Activated naive CD4-positive, alpha-beta T cell (primary cell): Measurements from ENCODE around the gene C15orf62.

Experiments
- DNase-seq, 4 experiments: peaks; one replicate each; lab custom pipeline; 2025; lab: John Stamatoyannopoulos, UW

C15orf62 gene

DNA sequence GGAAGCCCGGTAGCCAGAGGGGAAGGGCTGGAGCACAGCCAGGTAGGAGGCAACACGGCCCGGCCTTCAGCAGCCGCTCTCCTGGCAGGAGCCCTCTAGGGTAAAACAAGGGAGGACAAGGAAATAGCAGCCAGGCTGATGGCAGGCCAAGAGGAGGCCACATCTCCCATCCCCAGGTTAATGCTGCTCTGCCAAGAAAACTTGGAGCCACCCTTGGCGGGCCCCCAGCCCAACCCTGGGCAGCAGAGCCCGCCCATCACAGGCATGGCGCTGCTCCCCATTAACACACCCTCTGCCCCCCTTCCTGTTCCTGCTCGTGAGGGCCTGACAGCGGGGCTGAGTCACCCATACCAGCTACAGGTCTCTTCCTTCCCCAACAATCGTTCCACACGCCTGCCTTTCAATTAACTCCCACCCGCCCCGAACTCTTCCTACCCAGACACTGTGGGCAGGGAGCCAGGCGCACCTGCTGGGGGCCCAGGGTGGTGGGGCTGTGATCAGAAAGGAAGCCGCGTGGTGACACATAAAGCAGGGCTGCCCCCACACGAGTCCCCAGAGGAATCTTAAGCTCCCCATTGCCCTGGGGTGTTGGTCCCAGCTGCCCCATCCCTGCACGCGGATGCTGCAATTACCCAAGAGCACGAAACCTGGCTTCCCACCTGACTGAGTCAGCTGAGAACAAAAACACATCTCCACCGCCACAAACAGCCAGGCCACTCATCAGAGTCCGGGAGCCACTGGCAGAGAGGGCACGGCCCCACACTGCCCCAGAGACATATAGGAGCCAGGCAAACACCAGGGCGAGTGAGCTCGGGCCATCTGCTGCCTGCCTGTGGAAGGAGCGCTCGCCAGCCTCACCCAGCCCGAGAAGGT lies at the start of gene C15orf62:
Gene C15orf62 (plus strand): TSS at position 707 of the 873 bp plus-strand sequence. CDS start 516 bp downstream, outside the sequence.
- peak in 3 of 4 experiments; percentile 36 to 45 (median 41) for DNase-seq

DNA sequence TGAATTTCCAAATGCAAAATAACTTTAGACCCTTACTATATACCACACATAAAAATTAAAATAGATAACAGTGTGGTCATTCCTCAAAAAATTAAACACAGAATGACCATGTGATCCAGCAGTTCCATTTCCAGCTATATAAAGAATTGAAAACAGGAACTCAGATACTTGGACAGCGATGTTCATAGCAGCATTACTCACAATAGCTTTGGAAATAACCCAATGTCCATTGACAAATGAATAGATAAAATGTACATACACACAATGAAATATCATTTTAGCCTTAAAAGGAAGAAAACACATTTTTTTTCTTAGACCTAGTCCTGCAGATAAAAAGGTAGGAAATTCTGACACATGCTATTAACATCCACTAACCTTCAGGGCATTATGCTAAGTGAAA lies 48.1 kb upstream of the C15orf62 start:
- no peak for DNase-seq

GRCh38 chr15:40722354-40722753 lies 47.4 kb upstream of the C15orf62 start:
- DNase-seq, result no peak

- DNase-seq, result no peak
Measured at GRCh38 chr15:40722934-40723333, 46.8 kb upstream of the C15orf62 start.

DNA sequence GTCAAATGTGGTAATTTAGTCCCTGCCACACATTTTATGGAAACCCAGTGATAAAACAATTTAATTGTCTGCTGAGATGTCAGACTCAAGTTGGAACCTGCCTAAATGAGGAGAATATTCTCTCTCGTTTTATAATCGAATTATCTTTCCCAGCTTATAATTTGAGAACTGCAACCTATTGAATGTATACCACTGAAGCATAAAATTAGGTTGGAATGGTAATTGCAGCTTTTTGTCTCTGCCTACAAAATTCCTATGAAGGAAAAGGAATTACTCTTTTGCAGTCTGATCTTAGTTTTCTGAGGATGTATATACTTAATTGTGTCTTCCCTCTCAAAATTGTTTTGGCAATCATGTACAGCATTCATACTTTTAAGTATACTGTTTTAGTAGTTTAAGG lies 45.9 kb upstream of the C15orf62 start:
- no peak for DNase-seq

DNA sequence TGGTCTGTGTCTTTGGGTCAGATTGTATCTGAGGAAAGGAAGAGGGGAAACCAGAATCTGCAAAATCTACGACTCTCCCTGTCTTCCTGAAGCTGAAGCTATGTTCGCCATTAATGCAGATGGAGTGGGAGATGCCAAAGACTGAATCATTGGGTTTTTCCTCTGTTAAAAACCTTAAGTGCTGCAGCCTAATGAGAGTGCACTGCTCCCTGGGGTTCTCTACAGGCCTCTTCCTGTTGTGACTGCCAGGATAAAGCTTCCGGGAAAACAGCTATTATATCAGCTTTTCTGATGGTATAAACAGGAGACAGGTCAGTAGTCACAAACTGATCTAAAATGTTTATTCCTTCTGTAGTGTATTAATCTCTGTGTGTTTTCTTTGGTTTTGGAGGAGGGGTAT lies 38.7 kb upstream of the C15orf62 start:
- no peak for DNase-seq

GRCh38 chr15:40736575-40736974 lies 33.2 kb upstream of the C15orf62 start:
- no peak for DNase-seq

GRCh38 chr15:40737048-40737447 lies 32.7 kb upstream of the C15orf62 start:
- no peak for DNase-seq

DNA sequence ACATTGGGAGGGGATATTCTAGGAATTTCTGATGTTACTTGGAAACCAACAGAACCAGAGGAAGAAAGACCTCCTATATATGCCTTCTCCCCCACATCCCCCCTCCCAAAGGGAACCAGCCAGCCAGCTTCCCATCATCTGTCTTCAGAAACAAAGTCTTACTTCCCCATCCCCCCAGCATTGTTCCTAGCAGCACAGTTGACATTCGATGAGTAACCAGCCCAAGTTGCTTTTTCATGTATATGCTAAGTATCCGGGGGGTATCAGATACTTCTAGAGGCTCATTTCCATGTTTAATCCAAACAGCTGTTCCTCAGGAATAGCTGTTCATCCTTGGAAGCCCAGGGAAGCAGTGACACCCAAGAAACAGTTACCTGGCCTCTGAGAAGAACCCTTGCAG lies 30.7 kb upstream of the C15orf62 start:
- no peak for DNase-seq

DNA sequence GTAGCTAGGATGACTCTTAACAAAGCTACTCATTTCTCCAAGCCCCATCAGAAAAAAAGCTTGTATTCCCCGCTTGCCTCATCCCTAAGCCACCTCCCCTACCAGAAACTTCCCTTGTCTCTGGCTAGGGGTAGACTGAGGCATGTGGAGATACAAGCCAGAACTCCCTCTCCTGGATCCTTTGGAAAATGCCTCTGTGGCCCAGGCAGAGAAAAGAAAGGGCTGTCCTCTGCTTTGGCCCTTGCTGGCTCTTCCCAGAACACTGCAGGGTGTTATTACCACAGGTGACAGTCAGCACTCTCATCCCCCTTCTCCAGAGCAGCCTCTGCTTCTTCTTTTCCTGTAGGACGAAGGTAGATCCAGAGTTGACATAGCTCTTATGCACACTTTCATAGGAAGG lies 29.9 kb upstream of the C15orf62 start:
- DNase-seq, result no peak

- no peak for DNase-seq
Measured at GRCh38 chr15:40743485-40743901, 26.3 kb upstream of the C15orf62 start.

DNA sequence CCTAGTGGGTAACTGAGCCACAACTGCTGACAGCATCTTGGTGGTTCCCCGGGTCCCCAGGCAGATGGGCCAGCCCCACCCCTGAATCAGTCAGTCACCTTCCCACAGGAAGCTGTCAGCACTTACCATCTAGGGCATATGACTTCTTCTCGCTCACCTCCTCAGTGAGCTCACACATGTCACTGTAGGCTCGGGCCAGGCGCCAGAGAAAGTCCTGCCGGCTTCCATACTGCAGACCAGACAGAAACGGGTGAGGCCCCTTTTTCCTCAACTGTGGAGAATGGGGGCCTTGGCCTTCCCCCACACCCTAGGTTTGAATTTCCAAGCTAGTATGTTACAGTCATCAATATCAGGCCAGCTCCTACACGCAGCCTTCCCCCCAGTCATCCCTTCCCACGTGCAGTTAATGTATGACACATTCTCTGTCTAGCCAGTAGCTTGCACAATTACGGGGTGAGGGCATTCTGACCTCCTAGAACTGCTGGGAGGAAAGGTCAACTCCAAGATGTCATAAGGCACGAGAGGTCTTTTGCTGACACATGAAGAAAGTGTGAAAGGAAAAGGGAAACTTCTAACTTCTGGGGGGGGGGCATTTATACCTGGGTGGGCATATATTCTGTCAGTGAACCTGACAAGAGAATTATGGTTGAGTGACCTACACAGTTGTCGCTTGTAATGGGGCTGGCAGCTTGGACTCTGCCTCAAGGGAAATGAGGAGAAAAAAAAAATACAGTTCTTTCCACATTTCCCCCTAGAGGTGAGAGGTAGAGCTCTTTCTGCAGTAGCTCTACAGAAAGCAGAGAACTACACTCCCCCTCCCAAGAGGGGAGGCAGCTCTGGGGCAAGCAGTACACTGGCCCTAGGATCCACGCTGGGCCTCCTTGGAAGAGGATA lies 25.6 kb upstream of the C15orf62 start:
- no peak for DNase-seq

DNA sequence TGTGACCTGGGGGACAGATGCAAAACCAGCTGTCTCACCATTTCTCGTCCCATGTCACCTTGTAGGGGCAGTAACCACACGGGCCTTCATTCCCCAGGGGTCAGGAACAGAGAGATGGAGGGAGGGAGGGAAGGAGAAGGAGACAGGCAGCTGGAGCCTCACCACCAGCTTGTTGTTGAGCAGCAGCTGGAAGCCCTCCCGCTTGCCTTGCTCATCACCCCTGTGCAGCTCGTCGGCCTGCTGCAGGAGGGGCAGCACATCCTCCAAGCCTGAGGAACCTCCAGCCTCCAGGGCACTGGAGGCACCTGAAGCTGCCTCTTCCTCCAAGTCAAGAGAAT lies 25.0 kb upstream of the C15orf62 start:
- DNase-seq, result no peak

DNA sequence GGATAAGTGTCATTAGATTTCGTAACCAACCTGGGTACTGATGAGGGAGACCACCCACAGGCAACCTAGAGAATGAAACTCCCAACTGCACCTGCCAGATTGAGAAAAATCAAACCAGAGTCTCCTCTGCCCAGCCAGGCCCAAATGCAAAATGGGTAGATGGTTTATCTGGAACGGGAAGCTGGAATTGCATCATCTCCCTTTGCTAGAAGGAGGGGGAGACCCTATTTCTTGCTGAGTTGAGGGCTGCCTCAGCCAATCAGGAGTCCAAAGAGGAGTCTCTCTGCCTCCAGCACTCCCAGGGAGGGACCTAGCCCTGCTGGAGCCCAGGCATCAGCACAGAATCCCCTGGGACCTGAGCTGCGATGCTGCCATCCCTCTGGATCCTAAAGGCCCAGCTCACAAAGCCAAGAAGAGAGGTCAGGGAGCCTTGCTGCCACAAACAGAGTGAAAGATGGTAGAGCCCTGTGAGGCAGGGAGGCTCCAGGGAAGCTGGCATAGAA lies 22.8 kb upstream of the C15orf62 start:
- DNase-seq, result no peak

- no peak for DNase-seq
Measured at GRCh38 chr15:40747685-40748631, 21.8 kb upstream of the C15orf62 start.

GRCh38 chr15:40749151-40749630 lies 20.6 kb upstream of the C15orf62 start:
- DNase-seq, result no peak

- DNase-seq, result no peak
Measured at GRCh38 chr15:40750885-40751284, 18.9 kb upstream of the C15orf62 start.

DNA sequence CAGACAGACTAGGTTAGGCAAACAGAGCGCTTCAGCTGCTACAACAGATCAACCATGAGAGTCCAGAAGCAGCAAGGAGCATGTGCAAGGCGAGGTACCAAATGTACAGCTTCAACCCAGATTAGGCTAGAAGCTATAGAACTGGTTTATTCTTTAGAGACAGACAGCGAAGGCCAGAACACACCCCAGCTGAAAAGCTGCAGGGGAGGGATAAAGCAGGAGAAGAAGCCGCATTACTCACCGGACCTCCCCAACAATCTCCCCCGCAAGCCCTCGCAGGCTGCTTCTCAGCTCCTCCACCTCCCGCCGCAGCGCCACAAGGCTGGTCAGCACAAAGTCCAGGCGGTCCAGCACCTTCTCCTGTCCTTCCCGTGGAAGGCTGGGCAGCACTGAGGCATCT lies 18.0 kb upstream of the C15orf62 start:
- DNase-seq, result no peak

GRCh38 chr15:40754574-40754882 lies 15.3 kb upstream of the C15orf62 start:
- no peak for DNase-seq

DNA sequence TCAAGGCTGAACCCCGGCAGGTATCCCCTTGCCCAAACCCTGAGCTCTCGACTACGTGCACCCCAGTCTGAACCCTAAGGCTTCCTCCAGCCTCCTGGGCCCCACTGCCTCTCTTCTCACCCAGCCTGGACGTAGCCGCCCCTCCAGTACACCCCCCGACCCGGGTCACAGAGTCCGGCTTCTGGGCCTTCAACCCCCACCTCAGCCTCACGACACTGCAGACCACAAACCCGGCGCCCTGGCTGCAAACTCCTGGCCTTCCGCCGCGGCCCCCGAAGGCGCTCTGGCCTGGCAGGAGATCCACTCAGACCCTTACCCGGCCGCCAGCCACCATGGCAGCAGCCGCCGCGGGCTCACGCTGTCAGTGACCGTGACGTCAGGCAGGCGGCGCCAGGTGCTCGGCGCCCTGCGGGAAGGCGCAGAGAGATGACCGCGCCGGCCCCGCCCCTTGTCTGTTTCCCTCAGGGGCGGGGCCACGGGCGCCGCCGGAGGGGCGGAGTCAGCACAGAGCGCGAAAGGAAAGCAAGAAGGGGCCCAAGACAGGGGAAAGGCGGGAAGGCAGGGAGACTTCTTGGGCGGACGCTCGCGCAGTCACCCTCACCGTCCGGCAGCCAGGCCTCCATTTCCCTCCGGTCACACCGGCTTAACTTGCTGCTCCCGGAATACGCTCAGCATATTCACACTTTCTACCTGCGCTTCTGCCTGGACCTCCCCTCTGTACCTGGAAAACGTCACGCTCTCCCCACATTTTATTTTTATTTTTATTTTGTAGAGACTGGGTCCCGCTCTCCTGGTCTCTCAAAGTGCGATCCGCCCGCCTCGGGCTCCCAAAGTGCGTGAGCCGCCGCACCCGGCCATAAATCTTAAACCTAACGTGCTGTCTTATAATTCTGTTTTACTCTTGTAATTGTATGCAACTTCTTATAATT lies 14.6 kb upstream of the C15orf62 start, which contains the start of gene RMDN3:
Gene RMDN3 (minus strand): TSS at position 372 of the 929 bp plus-strand sequence. CDS start 471 bp downstream, outside the sequence.
- peak; percentile 77 to 93 (median 82) for DNase-seq
